A673 (cell line): Measurements from ENCODE around the gene TMEM271.

Experiments used
- EZH2 ChIP-seq: fragments of 200-600 bp; sonication (generic); IDR thresholded peaks from 2 replicates; pipeline ENCODE4 v1.6.1; 2017; ENCODE audit warnings: borderline replicate concordance, low read depth, mild to moderate bottlenecking, mixed read lengths, antibody characterized with exemption, low read length; ENCODE audit not compliant: poor library complexity, severe bottlenecking
- TF ChIP-seq, protein P1 (sequence below): fragments of 300-800, 200-600 bp; sonication (generic); conservative IDR thresholded peaks from 2 replicates; pipeline ENCODE4 v1.5.1; 2017; ENCODE audit warnings: low read depth, mild to moderate bottlenecking, antibody characterized with exemption, low read length, moderate library complexity, mixed read lengths

DNA sequence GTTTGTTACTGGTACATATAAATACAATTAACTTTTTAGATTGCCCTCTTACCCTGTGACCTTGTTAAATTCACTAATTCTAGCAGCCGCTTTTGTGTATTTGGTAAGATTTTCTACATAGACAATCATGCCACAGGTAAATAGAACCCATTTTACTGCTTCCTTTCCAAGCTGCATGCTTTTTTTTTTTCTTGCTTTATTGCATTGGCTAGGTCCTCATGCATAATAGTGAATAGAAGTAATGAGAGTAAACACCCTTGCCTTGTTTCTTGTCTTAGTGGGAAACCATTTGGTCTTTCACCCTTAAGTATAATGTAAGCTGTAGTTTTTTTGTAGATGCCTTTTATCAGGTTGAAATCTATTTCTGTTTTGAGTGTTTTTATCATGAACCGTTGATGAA lies 7.7 kb upstream of the TMEM271 start:
- no peak for TF ChIP-seq EZH2
- TF ChIP-seq, protein P1, sequence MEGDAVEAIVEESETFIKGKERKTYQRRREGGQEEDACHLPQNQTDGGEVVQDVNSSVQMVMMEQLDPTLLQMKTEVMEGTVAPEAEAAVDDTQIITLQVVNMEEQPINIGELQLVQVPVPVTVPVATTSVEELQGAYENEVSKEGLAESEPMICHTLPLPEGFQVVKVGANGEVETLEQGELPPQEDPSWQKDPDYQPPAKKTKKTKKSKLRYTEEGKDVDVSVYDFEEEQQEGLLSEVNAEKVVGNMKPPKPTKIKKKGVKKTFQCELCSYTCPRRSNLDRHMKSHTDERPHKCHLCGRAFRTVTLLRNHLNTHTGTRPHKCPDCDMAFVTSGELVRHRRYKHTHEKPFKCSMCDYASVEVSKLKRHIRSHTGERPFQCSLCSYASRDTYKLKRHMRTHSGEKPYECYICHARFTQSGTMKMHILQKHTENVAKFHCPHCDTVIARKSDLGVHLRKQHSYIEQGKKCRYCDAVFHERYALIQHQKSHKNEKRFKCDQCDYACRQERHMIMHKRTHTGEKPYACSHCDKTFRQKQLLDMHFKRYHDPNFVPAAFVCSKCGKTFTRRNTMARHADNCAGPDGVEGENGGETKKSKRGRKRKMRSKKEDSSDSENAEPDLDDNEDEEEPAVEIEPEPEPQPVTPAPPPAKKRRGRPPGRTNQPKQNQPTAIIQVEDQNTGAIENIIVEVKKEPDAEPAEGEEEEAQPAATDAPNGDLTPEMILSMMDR = no peak
